ENCODE data around the gene GPLD1.

The GPLD1 gene

DNA sequence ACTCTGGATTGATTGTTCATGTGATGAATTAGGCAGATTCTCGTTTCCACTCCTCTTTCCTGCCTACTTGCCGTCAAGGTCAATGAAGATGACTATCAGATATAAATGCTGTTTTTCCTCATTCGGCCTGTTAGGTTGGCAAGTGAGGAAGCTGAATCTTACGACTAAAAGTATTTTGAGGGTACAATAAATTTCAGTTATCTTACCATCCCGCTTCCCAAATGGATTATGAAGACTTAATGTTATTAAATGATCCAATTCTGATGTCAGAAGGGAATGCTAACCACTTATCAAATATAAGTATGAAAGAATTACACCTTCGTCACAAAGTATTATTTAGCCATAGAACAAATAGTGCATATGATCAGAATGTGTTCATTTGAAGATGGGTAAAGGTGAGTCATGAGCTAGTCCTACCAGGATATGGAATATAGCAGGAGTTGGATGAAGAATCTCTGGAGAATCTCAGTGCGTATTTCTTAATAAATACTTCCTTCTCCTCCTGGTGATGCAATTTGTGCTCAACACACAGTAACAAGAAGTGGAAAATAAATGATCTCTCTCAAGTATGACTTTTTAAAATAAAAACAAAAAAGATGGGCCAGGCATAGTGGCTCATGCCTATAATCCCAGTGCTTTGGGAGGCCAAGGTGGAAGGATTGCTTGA, 4.6 kb downstream of the GPLD1 start:
- Histone ChIP-seq H3K9ac (ENCODE audit: low read length in 2 of 2) (no peak overlapping the region), H3K27me3 (ENCODE audit: control insufficient read depth in 1 of 2, insufficient read depth in 2 of 2, low read length in 2 of 2) (no peaks in the 10 kb centered on the region), H3K36me3 (ENCODE audit: control insufficient read depth in 2 of 2, insufficient read depth in 2 of 2, low read length in 2 of 2) (peaks cover 2 to 3% of the 10 kb centered on the region in 2 donors), H3K9me3 (ENCODE audit: control insufficient read depth in 2 of 2, low read length in 2 of 2) (no peaks in the 10 kb centered on the region), H3K4me3 (ENCODE audit: low read length in 2 of 2) (no peak overlapping the region), H3K4me1 (ENCODE audit: control insufficient read depth, insufficient read depth, low read length) (no peaks in the 10 kb centered on the region), H3K27ac (ENCODE audit: low read length) (no peak overlapping the region)

- H3K9ac ChIP-seq (ENCODE audit: low read length in 2 of 2): no peak overlapping the region
- H3K4me1 ChIP-seq (ENCODE audit: control insufficient read depth, insufficient read depth, low read length): no peaks in the 10 kb centered on the region
- no peaks in the 10 kb centered on the region for H3K27me3 ChIP-seq (ENCODE audit: control insufficient read depth in 1 of 2, insufficient read depth in 2 of 2, low read length in 2 of 2)
- no peaks in the 10 kb centered on the region for H3K9me3 ChIP-seq (ENCODE audit: control insufficient read depth in 2 of 2, low read length in 2 of 2)
- no peak overlapping the region for H3K27ac ChIP-seq (ENCODE audit: low read length)
- H3K36me3 ChIP-seq (ENCODE audit: control insufficient read depth in 2 of 2, insufficient read depth in 2 of 2, low read length in 2 of 2): peaks cover 2 to 3% of the 10 kb centered on the region in 2 donors
- no peak overlapping the region for H3K4me3 ChIP-seq (ENCODE audit: low read length in 2 of 2)
Observed at GRCh38 chr6:24481449-24481848, 7.9 kb downstream of the GPLD1 start.

DNA sequence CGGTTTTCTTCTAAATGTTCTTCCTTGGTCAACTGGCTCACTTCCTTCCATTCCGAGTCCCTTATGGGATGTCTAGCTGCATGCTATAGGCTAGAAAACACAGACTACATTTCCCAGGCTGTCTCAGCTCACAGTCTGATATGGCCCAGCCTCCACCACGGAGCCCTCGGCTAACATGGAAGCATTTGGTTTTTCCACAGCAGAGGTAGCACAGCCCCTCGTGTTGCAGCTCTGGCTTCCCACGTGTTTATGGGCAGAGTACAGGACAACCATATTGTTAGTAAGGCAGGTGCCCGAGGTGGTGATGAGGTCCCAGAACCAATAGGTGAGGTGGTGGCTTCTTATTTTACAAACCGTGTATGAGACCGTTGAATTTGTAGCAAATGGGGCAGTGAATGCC, 8.7 kb downstream of the GPLD1 start:
- no peak overlapping the region for H3K27ac ChIP-seq (ENCODE audit: low read length)

DNA sequence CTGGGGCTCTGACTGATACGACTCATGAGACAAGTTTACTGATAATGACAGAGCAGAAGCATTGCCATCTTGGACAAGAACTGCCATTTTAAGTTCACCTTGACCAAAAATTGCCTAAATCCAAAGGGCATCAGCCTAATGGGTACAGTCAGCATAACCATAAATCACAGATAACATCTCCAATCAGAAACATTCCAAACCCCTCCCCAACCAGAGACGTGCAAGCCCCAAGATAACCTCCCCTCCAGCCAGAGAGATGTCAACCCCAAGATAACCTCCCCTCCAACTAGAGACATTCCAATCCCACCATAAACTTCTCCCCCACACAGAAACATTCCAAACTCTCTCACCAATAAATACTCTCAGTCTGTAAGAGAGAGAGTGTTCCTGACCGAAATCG, 10.5 kb downstream of the GPLD1 start:
- Histone ChIP-seq H3K4me3 (ENCODE audit: low read length in 2 of 2) (no peak overlapping the region), H3K27ac (ENCODE audit: low read length) (no peak overlapping the region), H3K36me3 (ENCODE audit: control insufficient read depth in 2 of 2, insufficient read depth in 2 of 2, low read length in 2 of 2) (peaks cover 0 to 2% of the 10 kb centered on the region in 2 donors), H3K9me3 (ENCODE audit: control insufficient read depth in 2 of 2, low read length in 2 of 2) (no peaks in the 10 kb centered on the region), H3K4me1 (ENCODE audit: control insufficient read depth, insufficient read depth, low read length) (no peaks in the 10 kb centered on the region), H3K27me3 (ENCODE audit: control insufficient read depth in 1 of 2, insufficient read depth in 2 of 2, low read length in 2 of 2) (no peaks in the 10 kb centered on the region), H3K9ac (ENCODE audit: low read length in 2 of 2) (no peak overlapping the region)

More for the DNA sequence above, 8.7 kb downstream of the GPLD1 start:
- H3K9me3 ChIP-seq (ENCODE audit: control insufficient read depth in 2 of 2, low read length in 2 of 2): no peaks in the 10 kb centered on the region
- no peaks in the 10 kb centered on the region for H3K4me1 ChIP-seq (ENCODE audit: control insufficient read depth, insufficient read depth, low read length)
- H3K36me3 ChIP-seq (ENCODE audit: control insufficient read depth in 2 of 2, insufficient read depth in 2 of 2, low read length in 2 of 2): peaks cover 2 to 3% of the 10 kb centered on the region in 2 donors
- H3K27me3 ChIP-seq (ENCODE audit: control insufficient read depth in 1 of 2, insufficient read depth in 2 of 2, low read length in 2 of 2): no peaks in the 10 kb centered on the region
- no peak overlapping the region for H3K9ac ChIP-seq (ENCODE audit: low read length in 2 of 2)
- no peak overlapping the region for H3K4me3 ChIP-seq (ENCODE audit: low read length in 2 of 2)

DNA sequence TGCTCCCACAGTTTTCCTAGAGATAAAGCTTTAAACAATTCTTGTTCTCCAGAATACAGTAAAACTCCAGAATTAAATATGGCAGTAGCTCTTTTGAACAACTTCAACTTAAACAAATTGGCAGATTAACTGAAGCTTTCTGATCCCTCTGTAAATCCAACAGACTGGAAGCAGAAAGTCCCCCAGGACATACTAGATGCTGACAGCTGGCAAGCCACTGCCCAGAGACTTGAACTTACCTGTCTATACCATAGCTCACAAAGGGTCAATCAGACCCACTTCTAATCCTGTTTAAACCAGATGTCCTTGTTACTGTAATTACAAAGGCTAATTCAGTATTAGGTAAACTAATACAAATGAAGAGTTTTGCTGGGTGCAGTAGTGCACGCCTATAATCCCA, 12.3 kb downstream of the GPLD1 start:
- Histone ChIP-seq H3K4me3 (ENCODE audit: low read length in 2 of 2) (no peak overlapping the region), H3K9ac (ENCODE audit: low read length in 2 of 2) (no peak overlapping the region), H3K9me3 (ENCODE audit: control insufficient read depth in 2 of 2, low read length in 2 of 2) (no peaks in the 10 kb centered on the region), H3K27me3 (ENCODE audit: control insufficient read depth in 1 of 2, insufficient read depth in 2 of 2, low read length in 2 of 2) (no peaks in the 10 kb centered on the region), H3K27ac (ENCODE audit: low read length) (no peak overlapping the region), H3K4me1 (ENCODE audit: control insufficient read depth, insufficient read depth, low read length) (no peaks in the 10 kb centered on the region), H3K36me3 (ENCODE audit: control insufficient read depth in 2 of 2, insufficient read depth in 2 of 2, low read length in 2 of 2) (peaks cover 0 to 2% of the 10 kb centered on the region in 2 donors)

- Histone ChIP-seq H3K4me3 (ENCODE audit: low read length in 2 of 2) (no peak overlapping the region), H3K36me3 (ENCODE audit: control insufficient read depth in 2 of 2, insufficient read depth in 2 of 2, low read length in 2 of 2) (peaks cover 0 to 2% of the 10 kb centered on the region in 2 donors), H3K9ac (ENCODE audit: low read length in 2 of 2) (no peak overlapping the region), H3K9me3 (ENCODE audit: control insufficient read depth in 2 of 2, low read length in 2 of 2) (no peaks in the 10 kb centered on the region), H3K4me1 (ENCODE audit: control insufficient read depth, insufficient read depth, low read length) (no peaks in the 10 kb centered on the region), H3K27ac (ENCODE audit: low read length) (no peak overlapping the region), H3K27me3 (ENCODE audit: control insufficient read depth in 1 of 2, insufficient read depth in 2 of 2, low read length in 2 of 2) (no peaks in the 10 kb centered on the region)
Observed at GRCh38 chr6:24476631-24477030, 12.7 kb downstream of the GPLD1 start.

DNA sequence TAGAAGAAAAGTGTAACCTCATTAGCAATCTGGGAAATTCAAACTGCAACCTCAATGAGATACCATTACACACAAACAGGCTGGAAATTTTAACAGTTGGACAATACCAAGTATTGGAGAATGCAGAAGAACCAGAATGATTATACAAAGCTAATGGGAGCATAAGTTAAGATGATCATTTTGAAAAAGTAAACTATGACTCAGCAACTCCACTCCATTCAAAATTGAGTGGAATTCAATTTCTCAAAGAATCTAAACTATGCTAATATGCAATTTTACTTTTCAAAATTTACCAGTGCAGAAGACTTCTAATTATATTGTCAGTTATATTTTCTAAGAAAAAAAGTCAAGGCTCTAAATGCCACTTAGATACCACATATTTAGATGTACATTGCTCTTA, 17.2 kb downstream of the GPLD1 start:
- no peaks in the 10 kb centered on the region for H3K27me3 ChIP-seq (ENCODE audit: control insufficient read depth in 1 of 2, insufficient read depth in 2 of 2, low read length in 2 of 2)
- no peak overlapping the region for H3K4me3 ChIP-seq (ENCODE audit: low read length in 2 of 2)
- no peaks in the 10 kb centered on the region for H3K9me3 ChIP-seq (ENCODE audit: control insufficient read depth in 2 of 2, low read length in 2 of 2)
- no peak overlapping the region for H3K9ac ChIP-seq (ENCODE audit: low read length in 2 of 2)
- no peaks in the 10 kb centered on the region for H3K4me1 ChIP-seq (ENCODE audit: control insufficient read depth, insufficient read depth, low read length)
- H3K36me3 ChIP-seq (ENCODE audit: control insufficient read depth in 2 of 2, insufficient read depth in 2 of 2, low read length in 2 of 2): no peaks in the 10 kb centered on the region
- no peak overlapping the region for H3K27ac ChIP-seq (ENCODE audit: low read length)

- Histone ChIP-seq H3K27me3 (ENCODE audit: control insufficient read depth in 1 of 2, insufficient read depth in 2 of 2, low read length in 2 of 2) (no peaks in the 10 kb centered on the region), H3K4me1 (ENCODE audit: control insufficient read depth, insufficient read depth, low read length) (no peaks in the 10 kb centered on the region), H3K36me3 (ENCODE audit: control insufficient read depth in 2 of 2, insufficient read depth in 2 of 2, low read length in 2 of 2) (peaks cover 0 to 3% of the 10 kb centered on the region in 2 donors), H3K9ac (ENCODE audit: low read length in 2 of 2) (no peak overlapping the region), H3K4me3 (ENCODE audit: low read length in 2 of 2) (no peak overlapping the region), H3K9me3 (ENCODE audit: control insufficient read depth in 2 of 2, low read length in 2 of 2) (no peaks in the 10 kb centered on the region), H3K27ac (ENCODE audit: low read length) (no peak overlapping the region)
Observed at GRCh38 chr6:24469811-24470210, 19.6 kb downstream of the GPLD1 start.

GRCh38 chr6:24464253-24465038, 24.9 kb downstream of the GPLD1 start:
- no peak overlapping the region for H3K4me3 ChIP-seq (ENCODE audit: low read length in 2 of 2)
- H3K9ac ChIP-seq (ENCODE audit: low read length in 2 of 2): no peak overlapping the region
- H3K9me3 ChIP-seq (ENCODE audit: control insufficient read depth in 2 of 2, low read length in 2 of 2): no peaks in the 10 kb centered on the region
- no peak overlapping the region for H3K27ac ChIP-seq (ENCODE audit: low read length)
- H3K36me3 ChIP-seq (ENCODE audit: control insufficient read depth in 2 of 2, insufficient read depth in 2 of 2, low read length in 2 of 2): peaks cover 2 to 3% of the 10 kb centered on the region in 2 donors
- no peaks in the 10 kb centered on the region for H3K4me1 ChIP-seq (ENCODE audit: control insufficient read depth, insufficient read depth, low read length)
- no peaks in the 10 kb centered on the region for H3K27me3 ChIP-seq (ENCODE audit: control insufficient read depth in 1 of 2, insufficient read depth in 2 of 2, low read length in 2 of 2)

GRCh38 chr6:24460966-24461365, 28.4 kb downstream of the GPLD1 start:
- Histone ChIP-seq H3K9me3 (ENCODE audit: control insufficient read depth in 2 of 2, low read length in 2 of 2) (no peaks in the 10 kb centered on the region), H3K27ac (ENCODE audit: low read length) (no peak overlapping the region), H3K4me3 (ENCODE audit: low read length in 2 of 2) (no peak overlapping the region), H3K9ac (ENCODE audit: low read length in 2 of 2) (no peak overlapping the region), H3K36me3 (ENCODE audit: control insufficient read depth in 2 of 2, insufficient read depth in 2 of 2, low read length in 2 of 2) (peaks cover 3 to 7% of the 10 kb centered on the region in 2 donors), H3K27me3 (ENCODE audit: control insufficient read depth in 1 of 2, insufficient read depth in 2 of 2, low read length in 2 of 2) (no peaks in the 10 kb centered on the region), H3K4me1 (ENCODE audit: control insufficient read depth, insufficient read depth, low read length) (no peaks in the 10 kb centered on the region)

GRCh38 chr6:24458941-24459340, 30.4 kb downstream of the GPLD1 start:
- no peak overlapping the region for H3K27ac ChIP-seq (ENCODE audit: low read length)
- no peak overlapping the region for H3K9ac ChIP-seq (ENCODE audit: low read length in 2 of 2)
- no peaks in the 10 kb centered on the region for H3K4me1 ChIP-seq (ENCODE audit: control insufficient read depth, insufficient read depth, low read length)
- H3K36me3 ChIP-seq (ENCODE audit: control insufficient read depth in 2 of 2, insufficient read depth in 2 of 2, low read length in 2 of 2): peaks cover 0 to 9% of the 10 kb centered on the region in 2 donors
- no peaks in the 10 kb centered on the region for H3K9me3 ChIP-seq (ENCODE audit: control insufficient read depth in 2 of 2, low read length in 2 of 2)
- H3K27me3 ChIP-seq (ENCODE audit: control insufficient read depth in 1 of 2, insufficient read depth in 2 of 2, low read length in 2 of 2): no peaks in the 10 kb centered on the region
- H3K4me3 ChIP-seq (ENCODE audit: low read length in 2 of 2): no peak overlapping the region

Data from stomach smooth muscle (tissue), 2 donors.